ENCODE results near the gene DCAF8.
"Not testable (repeated sequence)": the region's sequence is repeated elsewhere in the genome, so short reads cannot be mapped to it uniquely, and the experiment has no call there.

Gene DCAF8

DNA sequence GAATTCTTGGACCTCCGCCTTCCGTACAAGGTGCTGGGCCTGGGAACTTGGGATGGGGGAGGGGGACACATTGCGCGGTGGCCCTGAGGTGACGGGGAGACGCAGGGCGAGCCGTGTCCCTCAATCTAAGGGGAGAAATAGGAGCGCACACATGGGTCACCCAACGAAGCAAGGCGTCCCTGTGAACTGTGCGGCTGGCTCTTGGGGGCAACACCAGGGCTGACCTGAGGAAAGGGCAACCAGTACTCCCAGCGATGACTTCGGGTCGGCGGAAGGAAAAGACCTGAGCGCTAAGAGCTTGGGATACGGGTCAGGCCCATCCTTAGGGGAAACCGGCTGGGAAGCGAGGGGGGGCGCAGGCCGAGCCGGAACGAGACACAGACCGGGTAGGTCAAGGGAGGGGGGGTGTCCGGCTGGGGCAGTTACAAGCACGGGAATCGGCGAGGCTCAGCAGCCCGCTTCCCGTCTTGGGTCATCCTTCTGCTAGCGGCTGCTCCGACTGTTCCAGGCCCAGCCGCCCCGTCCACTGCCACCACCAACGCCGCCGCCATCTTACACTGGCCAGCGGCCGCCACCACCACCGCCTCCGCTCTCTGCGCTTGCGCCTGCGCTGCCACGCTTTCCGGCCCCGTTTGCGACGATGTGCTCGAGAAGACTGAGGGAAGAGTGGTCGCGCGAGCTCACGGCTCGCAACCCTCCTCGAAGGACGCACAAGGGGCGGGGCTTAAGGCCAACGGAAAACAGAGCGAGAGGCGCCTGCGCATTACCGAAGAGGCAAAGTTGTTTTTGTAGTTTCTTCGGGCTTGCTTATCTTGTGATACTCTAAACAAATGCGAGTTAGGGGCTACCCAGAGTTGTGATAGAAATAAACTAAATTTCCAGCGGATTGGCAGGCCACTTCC lies at the start of gene DCAF8:
Gene DCAF8 (minus strand): TSS at position 657 of the 902 bp plus-strand sequence. CDS start 18,541 bp downstream, outside the sequence.
- DNase-seq, result peak; percentile 98 to 99

DNA sequence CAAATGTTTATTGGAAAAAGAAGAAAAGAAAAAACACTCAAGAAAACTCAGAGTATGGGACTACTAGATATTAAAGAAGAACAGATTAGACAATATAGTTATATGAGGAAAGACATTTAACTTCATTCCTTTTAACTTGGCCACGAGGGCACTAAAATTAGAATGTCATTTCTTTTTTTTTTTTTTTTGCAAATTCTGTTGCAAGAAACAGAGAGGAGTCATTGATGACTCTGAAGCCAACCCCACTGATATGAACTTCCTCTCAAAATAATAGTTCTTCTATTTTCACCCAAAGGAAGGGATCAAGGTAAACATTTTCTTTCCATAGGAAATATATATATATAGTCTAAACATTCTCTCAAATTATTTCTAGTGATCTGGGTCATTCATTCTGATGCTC lies 47.2 kb upstream of the DCAF8 start:
- no peak for DNase-seq

GRCh38 chr1:160309185-160309557 lies 46.8 kb upstream of the DCAF8 start:
- no peak for DNase-seq

DNA sequence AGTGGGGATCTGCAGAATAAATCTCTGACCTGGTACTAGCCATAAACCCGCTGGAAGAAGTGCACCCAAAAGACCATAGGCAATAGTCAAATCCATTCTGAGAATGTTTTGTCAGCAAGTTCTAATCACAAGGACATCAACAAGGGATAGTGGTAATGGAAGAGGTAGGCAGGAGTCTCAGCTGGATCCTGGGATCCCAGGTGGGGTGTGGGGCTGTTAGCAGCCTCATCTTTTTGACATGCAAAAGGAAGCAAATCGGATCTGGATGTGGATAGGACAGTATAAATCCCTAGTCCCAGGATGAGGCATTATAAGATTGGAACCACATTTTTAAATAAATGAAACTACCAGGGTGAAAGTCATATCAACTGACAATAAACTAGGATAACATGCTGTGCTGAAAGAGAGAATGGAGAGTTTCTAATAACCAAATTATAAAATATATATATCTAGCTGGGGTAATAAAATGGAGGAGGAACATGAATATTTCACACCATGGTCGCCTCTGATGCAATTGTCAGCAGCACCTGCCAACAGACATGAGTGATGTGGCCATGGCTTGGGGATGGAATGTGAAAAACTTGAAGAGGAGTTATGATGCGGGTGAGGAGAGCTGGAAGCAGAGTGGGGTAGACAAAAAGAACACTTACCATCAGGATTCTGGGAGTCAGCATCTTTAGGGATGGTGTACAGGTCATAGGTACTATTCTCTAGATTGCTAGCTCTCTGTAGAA lies 46.3 kb upstream of the DCAF8 start:
- no peak for DNase-seq

- DNase-seq, result peak in 1 of 2 donors; percentile 23
These were observed 44.9 kb upstream of the DCAF8 start for GRCh38 chr1:160307118-160307791.

DNA sequence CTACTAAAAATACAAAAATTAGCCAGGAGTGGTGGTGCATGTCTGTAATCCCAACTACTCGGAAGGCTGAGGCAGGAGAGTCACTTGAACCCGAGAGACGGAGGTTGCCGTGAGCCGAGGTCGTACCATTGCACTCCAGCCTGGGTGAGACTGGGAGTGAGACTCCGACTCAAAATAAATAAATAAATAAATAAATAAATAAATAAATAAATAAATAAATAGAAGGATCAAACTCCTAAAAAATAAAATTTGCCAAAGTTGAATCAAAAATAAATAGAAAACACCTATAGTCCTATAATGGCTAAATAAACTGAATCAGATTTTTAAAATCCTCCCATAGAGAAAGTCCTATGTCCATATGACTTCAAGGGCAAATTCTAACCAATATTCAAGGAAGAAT lies 37.8 kb upstream of the DCAF8 start:
- DNase-seq, result no peak

DNA sequence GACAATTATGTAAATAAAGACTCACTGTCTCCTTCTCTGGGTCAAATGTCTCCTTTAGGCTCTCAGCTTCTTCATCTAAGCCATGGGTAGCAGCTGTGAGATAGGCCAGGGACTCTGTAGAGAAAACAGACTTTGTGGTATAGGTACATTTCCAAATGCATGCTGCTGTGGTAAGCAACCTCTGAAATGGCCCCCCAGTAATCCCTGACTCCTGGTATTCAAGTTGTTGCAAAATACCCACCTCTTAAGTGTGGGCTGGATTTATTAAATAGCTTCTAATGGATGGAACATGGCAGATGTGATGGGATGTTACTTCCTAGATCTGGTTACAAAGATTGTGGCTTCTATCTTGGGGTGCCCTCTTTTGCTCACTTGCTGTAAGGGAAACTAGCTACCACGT lies 33.7 kb upstream of the DCAF8 start:
- no peak for DNase-seq

GRCh38 chr1:160293020-160293968 lies 30.9 kb upstream of the DCAF8 start:
- no peak for DNase-seq

GRCh38 chr1:160291248-160292220 lies 29.2 kb upstream of the DCAF8 start:
- peak; percentile 79 to 82 for DNase-seq

- not testable (repeated sequence) for DNase-seq
These were observed 25.4 kb upstream of the DCAF8 start for GRCh38 chr1:160287769-160288168.

- DNase-seq, result no peak
These were observed 23.2 kb upstream of the DCAF8 start for GRCh38 chr1:160285506-160285905.

DNA sequence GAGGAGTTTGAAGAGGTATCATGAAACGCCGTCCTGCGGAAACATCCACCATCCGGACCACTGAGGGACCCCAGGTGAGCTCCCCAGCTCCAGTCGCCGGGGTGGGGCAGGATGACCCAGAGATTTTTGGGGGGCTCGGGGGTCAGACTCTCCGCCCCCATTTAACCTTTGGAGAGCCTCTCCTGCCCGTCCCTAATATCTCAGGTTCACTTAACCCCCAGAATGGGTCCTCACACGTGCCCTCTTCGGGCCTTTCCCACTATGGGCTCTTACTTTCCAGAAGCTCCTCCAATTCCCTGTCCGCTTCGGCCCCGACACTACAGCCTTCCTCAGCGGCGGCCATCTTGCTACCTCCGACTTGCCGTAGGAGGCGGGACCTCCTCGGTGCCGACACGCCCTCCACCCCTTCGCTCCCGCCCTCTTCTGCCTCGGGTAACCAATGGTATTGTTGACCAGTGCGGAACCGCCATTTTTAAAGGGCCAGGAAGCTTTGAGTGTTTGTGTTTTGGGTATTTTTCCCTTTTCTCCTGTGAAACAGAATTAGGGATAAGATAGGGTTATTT lies 22.5 kb upstream of the DCAF8 start, which contains the start of gene PEX19:
Gene PEX19 (minus strand): TSS at position 352 of the 563 bp plus-strand sequence. CDS start 9 bp downstream, at position 343.
- peak; percentile 92 to 95 for DNase-seq

GRCh38 chr1:160284220-160284781 lies 22.0 kb upstream of the DCAF8 start:
- no peak for DNase-seq

GRCh38 chr1:160282807-160283206 lies 20.5 kb upstream of the DCAF8 start:
- no peak for DNase-seq

DNA sequence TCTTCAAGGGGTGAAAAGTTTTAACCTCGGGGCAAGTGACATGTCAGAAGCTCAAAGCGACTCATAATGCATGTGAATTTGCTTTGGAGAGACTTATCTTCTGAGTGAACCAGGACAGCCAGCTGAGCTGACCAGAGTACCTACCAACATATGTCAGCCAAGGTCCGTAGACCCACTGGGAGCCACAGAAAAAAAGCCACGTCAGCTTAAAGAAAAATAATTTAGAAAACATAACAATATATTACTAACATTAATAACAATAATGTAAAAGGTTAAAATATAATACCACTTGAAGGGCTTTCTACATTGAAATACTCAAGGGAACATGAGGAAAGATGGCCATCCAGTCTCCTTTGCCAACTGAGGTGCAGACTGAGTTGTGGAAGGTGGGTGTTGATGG lies 15.6 kb upstream of the DCAF8 start:
- no peak for DNase-seq

DNA sequence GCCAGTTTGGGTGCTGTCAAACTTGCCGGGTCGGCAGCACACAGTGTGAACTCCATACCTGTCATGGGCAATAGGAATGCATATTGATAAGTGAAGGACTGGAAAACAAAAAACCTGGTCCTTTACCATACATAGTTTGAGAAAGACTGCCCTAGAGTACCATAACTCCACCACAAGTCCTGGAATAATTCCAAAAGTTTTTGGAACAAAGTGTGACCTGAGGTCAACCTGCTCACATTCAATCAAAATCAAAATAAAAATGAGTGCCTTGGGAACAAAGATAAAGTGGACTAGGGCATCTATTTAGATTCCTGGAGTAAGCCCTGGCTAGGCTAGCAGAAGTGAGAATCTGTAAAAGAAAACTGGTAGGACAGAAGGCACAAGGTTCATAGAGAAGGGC lies 15.0 kb upstream of the DCAF8 start:
- no peak for DNase-seq

GRCh38 chr1:160271025-160271424 lies 8.7 kb upstream of the DCAF8 start:
- no peak for DNase-seq

GRCh38 chr1:160267284-160267991 lies 5.1 kb upstream of the DCAF8 start:
- DNase-seq, result no peak

DNA sequence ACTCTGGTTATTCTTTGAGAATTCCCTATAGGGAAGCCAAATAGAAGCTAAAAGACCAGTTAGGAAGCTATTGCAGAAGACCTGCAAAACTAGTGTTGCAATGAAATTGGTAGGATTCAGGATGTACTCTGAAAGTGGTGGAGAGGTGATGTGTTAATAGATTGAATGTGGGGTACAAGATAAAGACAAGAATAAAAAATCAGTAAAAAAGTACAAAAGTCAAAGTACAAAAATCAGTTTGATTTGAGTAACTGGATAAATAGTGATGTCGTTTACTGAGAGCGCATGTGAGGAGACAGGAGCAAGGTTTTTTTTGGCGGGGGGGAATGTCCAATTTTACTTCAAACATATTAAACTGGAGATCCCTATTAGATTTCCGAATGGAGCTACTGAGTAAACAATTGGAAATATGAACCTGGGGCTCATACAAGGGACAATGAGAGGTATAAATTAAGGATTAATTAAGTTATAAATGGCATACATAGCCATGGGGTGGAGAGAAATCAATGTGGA lies 2.5 kb upstream of the DCAF8 start:
- no peak for DNase-seq

Measured in CD4-positive, alpha-beta T cell treated with Interleukin-4 for 1 hour (primary cell).